ENCODE results near the gene ENO2. TPM values are rescaled to one million over a fixed set of nuclear protein-coding genes. Genes with fewer than 3 reads are reported as not detected.

Gene ENO2
- total RNA-seq, 2 donors from 2014 or later: 104 to 139 TPM

GRCh38 chr12:6909421-6910145 lies 4.8 kb upstream of the ENO2 start:
- Mint-ChIP-seq H3K27ac (no peak overlapping the region), H3K4me3 (no peak overlapping the region), H3K9me3 (no peaks in the 10 kb centered on the region), H3K4me1 (peaks cover 14% of the 10 kb centered on the region), H3K27me3 (ENCODE audit: insufficient read depth) (peaks cover 48% of the 10 kb centered on the region), H3K36me3 (ENCODE audit: low read depth) (no peaks in the 10 kb centered on the region)
- 88 to 94% methylated on average over 3 to 4 of the region's 4 CpGs for WGBS, 2 experiments (ENCODE audit: insufficient coverage in 1 of 2, insufficient read length in 1 of 2)
- Histone ChIP-seq H3K9me3 (ENCODE audit: control insufficient read depth, low read length) (no peaks in the 10 kb centered on the region), H3K9ac (ENCODE audit: extremely low read depth, low read length, poor library complexity, severe bottlenecking) (no peak overlapping the region), H3K36me3 (ENCODE audit: control insufficient read depth, insufficient read depth, low read length) (no peaks in the 10 kb centered on the region), H3K4me3 (ENCODE audit: low read length) (no peak overlapping the region), H3K4me1 (ENCODE audit: control insufficient read depth, insufficient read depth, low read length) (no peaks in the 10 kb centered on the region), H3K27me3 (ENCODE audit: control insufficient read depth, insufficient read depth, low read length, poor library complexity, severe bottlenecking) (peaks cover 11% of the 10 kb centered on the region), H3K27ac (ENCODE audit: low read depth, low read length) (no peak overlapping the region)
- no peak for TF ChIP-seq CTCF (conservative IDR thresholded peaks at IDR 0.05)
- no peak for DNase-seq

- Histone ChIP-seq H3K27ac (ENCODE audit: low read depth, low read length) (no peak overlapping the region), H3K9ac (ENCODE audit: extremely low read depth, low read length, poor library complexity, severe bottlenecking) (no peak overlapping the region), H3K27me3 (ENCODE audit: control insufficient read depth, insufficient read depth, low read length, poor library complexity, severe bottlenecking) (peaks cover 19% of the 10 kb centered on the region), H3K9me3 (ENCODE audit: control insufficient read depth, low read length) (no peaks in the 10 kb centered on the region), H3K36me3 (ENCODE audit: control insufficient read depth, insufficient read depth, low read length) (no peaks in the 10 kb centered on the region), H3K4me1 (ENCODE audit: control insufficient read depth, insufficient read depth, low read length) (no peaks in the 10 kb centered on the region), H3K4me3 (ENCODE audit: low read length) (no peak overlapping the region)
- Mint-ChIP-seq H3K36me3 (ENCODE audit: low read depth) (peaks cover 10% of the 10 kb centered on the region), H3K27ac (peak overlapping the region; percentile 8), H3K4me3 (peak overlapping the region; percentile 77), H3K4me1 (peaks cover 37% of the 10 kb centered on the region), H3K9me3 (no peaks in the 10 kb centered on the region), H3K27me3 (ENCODE audit: insufficient read depth) (peaks cover 63% of the 10 kb centered on the region)
- TF ChIP-seq CTCF (conservative IDR thresholded peaks at IDR 0.05): no peak
- DNase-seq: no peak
- WGBS, 2 experiments (ENCODE audit: insufficient coverage in 1 of 2, insufficient read length in 1 of 2): 94 to 98% methylated on average over 11 to 15 of the region's 15 CpGs
Measured at GRCh38 chr12:6912164-6912935, 2.0 kb upstream of the ENO2 start.

GRCh38 chr12:6914947-6915788 lies 788 bp downstream of the ENO2 start:
- Mint-ChIP-seq H3K27ac (peak overlapping the region; percentile 41), H3K27me3 (ENCODE audit: insufficient read depth) (peaks cover 56% of the 10 kb centered on the region), H3K4me3 (peak overlapping the region; percentile 77), H3K36me3 (ENCODE audit: low read depth) (peaks cover 31% of the 10 kb centered on the region), H3K4me1 (peaks cover 42% of the 10 kb centered on the region), H3K9me3 (no peaks in the 10 kb centered on the region)
- H3K4me1 ChIP-seq (ENCODE audit: control insufficient read depth, insufficient read depth, low read length): no peaks in the 10 kb centered on the region
- peak overlapping the region; percentile 44 for H3K9ac ChIP-seq (ENCODE audit: extremely low read depth, low read length, poor library complexity, severe bottlenecking)
- TF ChIP-seq CTCF (conservative IDR thresholded peaks at IDR 0.05): peak; percentile 36
- 9 to 15% methylated on average over 7 to 24 of the region's 29 CpGs for WGBS, 2 experiments (ENCODE audit: insufficient coverage in 1 of 2, insufficient read length in 1 of 2)
- peaks cover 6% of the 10 kb centered on the region for H3K36me3 ChIP-seq (ENCODE audit: control insufficient read depth, insufficient read depth, low read length)
- DNase-seq: peak; percentile 91
- no peak overlapping the region for H3K27ac ChIP-seq (ENCODE audit: low read depth, low read length)
- H3K9me3 ChIP-seq (ENCODE audit: control insufficient read depth, low read length): no peaks in the 10 kb centered on the region
- peak overlapping the region; percentile 84 for H3K4me3 ChIP-seq (ENCODE audit: low read length)
- H3K27me3 ChIP-seq (ENCODE audit: control insufficient read depth, insufficient read depth, low read length, poor library complexity, severe bottlenecking): peaks cover 19% of the 10 kb centered on the region

Measured in endodermal cell (in vitro differentiated cells).